Nephron progenitor cell (in vitro differentiated cells): ENCODE data around the gene GJB6.

Source experiments
- DNase-seq: peaks from one replicate; pipeline ENCODE4 v3.0.0; 2021
- H3K27ac Mint-ChIP-seq: 2 replicates; pipeline ENCODE4 v1.8.0; 2021; ENCODE audit warnings: mild to moderate bottlenecking, moderate library complexity, mixed read lengths
- H3K27me3 Mint-ChIP-seq: 2 replicates; pipeline ENCODE4 v1.8.0; 2021; ENCODE audit warnings: mild to moderate bottlenecking, low read depth, mixed read lengths; ENCODE audit not compliant: poor library complexity
- H3K36me3 Mint-ChIP-seq: 2 replicates; pipeline ENCODE4 v1.8.0; 2021; ENCODE audit warnings: low read depth, mixed read lengths
- H3K4me1 Mint-ChIP-seq: 2 replicates; pipeline ENCODE4 v1.8.0; 2021; ENCODE audit warnings: mixed read lengths
- H3K4me3 Mint-ChIP-seq: 2 replicates; pipeline ENCODE4 v1.8.0; 2021; ENCODE audit warnings: mild to moderate bottlenecking, moderate library complexity, mixed read lengths
- H3K9me3 Mint-ChIP-seq: 2 replicates; pipeline ENCODE4 v1.8.0; 2021; ENCODE audit warnings: mild to moderate bottlenecking, moderate library complexity, mixed read lengths
- TF ChIP-seq, protein P1 (sequence below): fragments of 200-600 bp; sonication (generic); IDR thresholded peaks from 2 replicates; pipeline ENCODE4 v1.5.0; 2021; ENCODE audit warnings: antibody characterized with exemption

Gene GJB6

DNA sequence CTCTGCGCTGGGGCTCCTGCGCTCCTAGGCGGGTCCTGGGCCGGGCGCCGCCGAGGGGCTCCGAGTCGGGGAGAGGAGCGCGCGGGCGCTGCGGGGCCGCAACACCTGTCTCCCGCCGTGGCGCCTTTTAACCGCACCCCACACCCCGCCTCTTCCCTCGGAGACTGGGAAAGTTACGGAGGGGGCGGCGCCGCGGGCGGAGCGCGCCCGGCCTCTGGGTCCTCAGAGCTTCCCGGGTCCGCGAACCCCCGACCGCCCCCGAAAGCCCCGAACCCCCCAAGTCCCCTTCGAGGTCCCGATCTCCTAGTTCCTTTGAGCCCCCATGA, 39.3 kb downstream of the GJB6 start, which contains the start of gene GJB2:
Gene GJB2 (minus strand): TSS at position 103 of the 326 bp plus-strand sequence. CDS start 3,357 bp downstream, outside the sequence.
- Mint-ChIP-seq H3K27ac (no peak within 1 kb of the TSS), H3K27me3 (peaks cover 94% of the 10 kb centered on the region)
- TF ChIP-seq, protein P1, sequence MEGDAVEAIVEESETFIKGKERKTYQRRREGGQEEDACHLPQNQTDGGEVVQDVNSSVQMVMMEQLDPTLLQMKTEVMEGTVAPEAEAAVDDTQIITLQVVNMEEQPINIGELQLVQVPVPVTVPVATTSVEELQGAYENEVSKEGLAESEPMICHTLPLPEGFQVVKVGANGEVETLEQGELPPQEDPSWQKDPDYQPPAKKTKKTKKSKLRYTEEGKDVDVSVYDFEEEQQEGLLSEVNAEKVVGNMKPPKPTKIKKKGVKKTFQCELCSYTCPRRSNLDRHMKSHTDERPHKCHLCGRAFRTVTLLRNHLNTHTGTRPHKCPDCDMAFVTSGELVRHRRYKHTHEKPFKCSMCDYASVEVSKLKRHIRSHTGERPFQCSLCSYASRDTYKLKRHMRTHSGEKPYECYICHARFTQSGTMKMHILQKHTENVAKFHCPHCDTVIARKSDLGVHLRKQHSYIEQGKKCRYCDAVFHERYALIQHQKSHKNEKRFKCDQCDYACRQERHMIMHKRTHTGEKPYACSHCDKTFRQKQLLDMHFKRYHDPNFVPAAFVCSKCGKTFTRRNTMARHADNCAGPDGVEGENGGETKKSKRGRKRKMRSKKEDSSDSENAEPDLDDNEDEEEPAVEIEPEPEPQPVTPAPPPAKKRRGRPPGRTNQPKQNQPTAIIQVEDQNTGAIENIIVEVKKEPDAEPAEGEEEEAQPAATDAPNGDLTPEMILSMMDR: no peak

DNA sequence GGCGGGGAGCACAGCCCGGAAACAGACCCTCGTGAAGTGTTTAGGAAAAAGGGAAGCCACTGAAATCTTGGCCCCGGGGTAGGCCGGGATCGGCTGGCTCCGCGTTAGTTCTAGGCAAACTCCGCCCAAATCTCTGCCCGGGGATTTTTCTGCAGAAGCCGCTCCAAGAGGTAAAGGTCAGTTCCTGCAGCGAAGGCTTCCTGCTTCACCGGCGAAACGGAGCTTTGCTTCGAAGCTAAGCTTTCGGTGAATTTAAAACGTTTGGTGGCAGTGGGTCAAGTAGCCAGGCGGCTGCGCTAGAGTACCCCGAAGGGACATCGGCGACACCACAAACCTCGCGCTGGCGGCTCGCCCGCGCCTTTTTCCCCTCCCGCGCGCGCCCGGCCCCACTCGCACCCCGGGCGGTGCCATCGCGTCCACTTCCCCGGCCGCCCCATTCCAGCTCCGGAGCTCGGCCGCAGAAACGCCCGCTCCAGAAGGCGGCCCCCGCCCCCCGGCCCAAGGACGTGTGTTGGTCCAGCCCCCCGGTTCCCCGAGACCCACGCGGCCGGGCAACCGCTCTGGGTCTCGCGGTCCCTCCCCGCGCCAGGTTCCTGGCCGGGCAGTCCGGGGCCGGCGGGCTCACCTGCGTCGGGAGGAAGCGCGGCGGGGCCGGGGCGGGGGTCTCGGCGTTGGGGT, 39.8 kb downstream of the GJB6 start:
- H3K4me1 Mint-ChIP-seq: peaks cover 12% of the 10 kb centered on the region
- H3K27ac Mint-ChIP-seq: no peak overlapping the region
- DNase-seq: peak; percentile 52
- H3K27me3 Mint-ChIP-seq: peaks cover 94% of the 10 kb centered on the region
- H3K4me3 Mint-ChIP-seq: peak overlapping the region; percentile 74
- TF ChIP-seq, protein P1: no peak
- no peaks in the 10 kb centered on the region for H3K9me3 Mint-ChIP-seq
- no peaks in the 10 kb centered on the region for H3K36me3 Mint-ChIP-seq

More for the DNA sequence above, 39.3 kb downstream of the GJB6 start, which contains the start of gene GJB2:
- peak within 1 kb of the TSS; percentile 77 for H3K4me3 Mint-ChIP-seq
- peak; percentile 42 for DNase-seq
- no peaks in the 10 kb centered on the region for H3K36me3 Mint-ChIP-seq
- H3K9me3 Mint-ChIP-seq: no peaks in the 10 kb centered on the region
- H3K4me1 Mint-ChIP-seq: peaks cover 12% of the 10 kb centered on the region

DNA sequence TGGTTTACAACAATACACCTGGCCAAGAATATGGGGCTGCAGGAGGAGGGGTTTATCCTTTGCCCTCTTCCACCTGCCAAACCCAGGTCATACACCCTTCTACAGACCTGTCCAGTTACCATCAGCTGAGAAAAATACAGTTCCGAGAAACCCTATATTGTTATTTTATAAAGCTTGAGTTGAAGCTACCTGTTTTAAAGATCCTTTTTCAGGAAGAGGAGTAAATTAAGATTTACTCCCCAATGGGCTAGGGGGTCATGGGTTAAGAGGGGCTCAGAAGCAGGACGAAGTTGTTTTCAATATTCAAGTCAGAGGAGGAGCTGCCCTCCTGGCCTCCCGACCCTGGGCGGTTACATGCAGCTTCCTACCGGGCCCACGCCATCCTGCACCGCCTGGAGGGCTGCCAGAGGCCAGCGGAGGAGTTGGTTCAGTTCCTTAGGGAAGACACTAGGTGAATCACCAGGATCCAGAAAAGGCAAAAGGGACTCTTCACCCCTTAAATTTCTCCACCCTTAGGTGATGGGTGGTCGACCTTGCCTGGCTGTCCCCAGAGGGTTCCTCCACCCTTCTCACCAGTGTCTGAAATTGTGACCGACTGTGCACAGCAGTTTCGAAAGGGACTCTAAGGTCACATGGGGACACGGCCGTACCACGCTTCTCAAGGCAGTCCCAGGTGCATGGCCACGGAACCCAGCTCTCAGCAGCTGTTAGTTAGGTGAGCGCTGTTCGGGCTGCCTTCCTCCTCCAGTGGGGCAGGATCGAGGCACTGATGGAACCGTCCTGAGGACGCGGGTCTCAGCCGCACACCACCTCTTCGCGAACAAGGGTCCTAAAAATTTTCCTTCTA, 40.6 kb downstream of the GJB6 start:
- Mint-ChIP-seq H3K27ac (no peak overlapping the region), H3K36me3 (no peaks in the 10 kb centered on the region), H3K9me3 (no peaks in the 10 kb centered on the region), H3K27me3 (peaks cover 93% of the 10 kb centered on the region), H3K4me1 (peaks cover 12% of the 10 kb centered on the region), H3K4me3 (peak overlapping the region; percentile 74)
- TF ChIP-seq, protein P1: no peak
- DNase-seq: peak; percentile 23

DNA sequence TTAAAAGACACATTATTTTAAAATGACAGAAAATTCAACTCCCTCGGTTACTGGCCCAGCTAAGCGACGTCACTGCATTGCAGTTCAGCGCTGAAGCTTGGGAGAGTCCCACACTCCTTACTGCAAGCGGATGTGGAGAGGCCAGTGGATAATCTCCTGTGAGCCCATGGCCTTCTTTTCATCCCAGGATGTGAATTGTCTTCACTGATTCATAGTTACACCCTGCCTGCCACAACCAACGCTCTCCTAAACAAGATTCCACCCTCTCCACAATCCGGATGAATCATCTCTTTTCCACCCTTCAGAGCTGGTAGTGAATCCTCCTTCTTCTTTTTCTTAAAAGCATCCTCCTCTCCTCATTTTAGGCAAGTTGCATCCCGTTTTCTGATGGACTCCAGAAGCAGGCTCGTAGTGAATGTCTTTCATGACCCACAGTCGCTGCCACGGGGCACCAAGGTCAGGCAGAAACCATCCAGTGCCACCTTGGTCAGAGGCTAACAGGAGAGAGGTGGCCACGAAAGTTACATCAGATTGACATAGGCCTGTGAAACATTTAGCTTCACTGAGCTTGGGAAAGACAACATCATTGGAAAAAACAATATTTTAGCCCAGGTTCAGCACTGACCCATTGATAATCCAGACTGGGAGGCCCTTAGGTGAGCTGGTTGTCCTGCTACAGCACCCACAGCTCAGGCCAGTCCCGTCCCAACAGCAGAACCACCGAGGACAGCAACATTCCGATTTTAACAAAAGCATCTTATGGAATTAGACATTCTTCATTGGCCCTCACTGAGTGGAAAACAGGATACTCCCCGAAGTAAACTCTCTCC, 41.4 kb downstream of the GJB6 start:
- TF ChIP-seq, protein P1: no peak
- no peak overlapping the region for H3K4me3 Mint-ChIP-seq
- peaks cover 91% of the 10 kb centered on the region for H3K27me3 Mint-ChIP-seq
- H3K27ac Mint-ChIP-seq: no peak overlapping the region
- DNase-seq: no peak
- peaks cover 12% of the 10 kb centered on the region for H3K4me1 Mint-ChIP-seq
- no peaks in the 10 kb centered on the region for H3K36me3 Mint-ChIP-seq
- H3K9me3 Mint-ChIP-seq: no peaks in the 10 kb centered on the region

DNA sequence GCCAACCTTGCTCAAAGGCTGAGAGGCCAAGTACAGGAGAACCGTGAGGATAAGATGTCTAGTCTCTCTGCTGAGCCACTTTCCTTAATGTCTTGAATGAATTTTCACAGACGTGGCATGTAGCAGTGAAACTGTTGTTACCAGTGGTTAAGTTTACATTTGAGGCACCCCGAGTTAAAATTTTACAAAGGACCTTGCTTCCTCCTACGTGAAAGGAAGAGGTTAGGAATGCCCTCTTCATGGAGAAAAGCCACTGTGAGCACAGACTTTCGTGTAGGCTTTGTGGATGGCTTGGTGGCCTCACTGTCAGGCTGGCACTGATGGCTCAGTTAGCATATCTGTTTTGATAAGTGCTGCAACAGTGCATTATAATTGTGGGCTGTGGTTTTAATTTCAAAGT, 42.0 kb downstream of the GJB6 start:
- H3K27me3 Mint-ChIP-seq: peaks cover 89% of the 10 kb centered on the region
- no peaks in the 10 kb centered on the region for H3K9me3 Mint-ChIP-seq
- no peak overlapping the region for H3K4me3 Mint-ChIP-seq
- no peaks in the 10 kb centered on the region for H3K36me3 Mint-ChIP-seq
- TF ChIP-seq, protein P1: no peak
- no peak overlapping the region for H3K27ac Mint-ChIP-seq
- no peak for DNase-seq
- peaks cover 12% of the 10 kb centered on the region for H3K4me1 Mint-ChIP-seq
